HG02870 (cell line): Measurements from ENCODE around the gene NEMP2.
"Not testable (repeated sequence)": the region's sequence is repeated elsewhere in the genome, so short reads cannot be mapped to it uniquely, and the experiment has no call there.

ENCODE experiments used
- ATAC-seq: cut with Tn5 transposase; IDR thresholded peaks from one replicate; pipeline ENCODE4 v1.9.1; 2021; ENCODE audit warnings: mild to moderate bottlenecking, moderate library complexity; ENCODE audit not compliant: unreplicated experiment

The NEMP2 gene

DNA sequence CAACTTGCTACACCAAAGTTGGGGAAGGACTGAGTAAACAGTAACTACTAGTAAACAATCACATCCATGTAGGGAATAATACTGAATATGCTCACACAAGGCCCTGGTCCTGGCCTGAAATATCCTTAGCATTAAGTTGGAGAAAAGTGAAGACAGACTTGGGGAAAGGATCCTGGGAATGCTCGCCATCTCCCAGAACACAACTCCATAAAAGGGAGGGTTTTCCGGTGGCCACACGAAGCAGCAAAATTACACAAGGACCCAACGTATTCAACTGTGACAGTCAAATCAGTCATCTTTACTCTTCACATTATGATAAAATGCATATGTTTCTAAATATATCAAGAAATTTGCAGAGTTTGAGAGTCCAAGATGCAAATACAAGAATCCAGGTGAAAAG is 7.3 kb downstream of the NEMP2 start:
- no peak for ATAC-seq

DNA sequence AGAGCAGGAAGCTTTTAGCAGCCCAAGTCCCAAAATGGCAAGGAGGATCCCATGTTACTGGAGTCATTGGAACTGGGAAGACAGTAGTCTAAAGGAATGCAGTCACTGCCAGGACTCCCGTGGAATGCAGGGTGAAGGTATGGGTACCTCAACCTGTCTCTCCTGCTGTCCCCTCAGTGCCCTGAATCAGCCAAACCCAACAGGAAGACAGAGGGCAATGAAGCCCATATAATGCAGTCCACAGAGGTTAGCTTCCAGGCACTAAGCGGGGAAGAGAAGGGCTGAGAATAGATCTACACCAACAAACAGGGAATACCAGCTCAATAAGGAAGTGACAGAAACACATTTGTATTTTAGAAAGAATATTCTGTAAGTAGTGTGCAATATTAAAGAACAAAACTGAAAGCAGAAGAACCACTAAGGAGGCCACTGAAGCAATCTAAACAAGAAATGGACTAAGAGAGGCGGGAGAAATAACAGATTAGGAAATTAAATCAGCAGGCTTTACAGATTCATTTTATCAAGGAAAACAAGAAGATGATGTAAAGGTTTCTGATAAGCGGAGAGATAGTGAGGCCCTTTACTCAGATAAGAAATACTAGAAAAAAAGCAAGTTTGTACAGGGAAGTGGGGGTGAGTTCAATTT is 8.3 kb downstream of the NEMP2 start:
- ATAC-seq, result no peak

DNA sequence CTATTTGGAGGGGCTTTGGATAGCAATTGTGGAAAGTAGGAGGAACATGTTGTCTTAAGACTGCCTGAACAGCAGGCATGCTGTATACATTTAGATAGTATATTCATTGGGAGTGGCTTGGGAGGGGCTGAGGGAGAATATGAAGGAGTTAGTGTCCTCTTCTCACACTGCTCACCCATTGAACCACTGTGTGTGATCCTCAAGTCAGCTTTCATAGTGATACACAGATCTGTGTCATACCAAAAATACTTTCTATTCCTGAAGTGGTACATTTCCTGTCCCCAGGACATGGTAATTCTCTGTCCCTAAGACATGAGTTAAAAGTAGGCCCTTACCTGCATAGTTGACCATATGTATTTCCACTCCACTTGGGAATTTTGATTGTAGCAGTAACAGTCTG is 9.6 kb downstream of the NEMP2 start:
- no peak for ATAC-seq

DNA sequence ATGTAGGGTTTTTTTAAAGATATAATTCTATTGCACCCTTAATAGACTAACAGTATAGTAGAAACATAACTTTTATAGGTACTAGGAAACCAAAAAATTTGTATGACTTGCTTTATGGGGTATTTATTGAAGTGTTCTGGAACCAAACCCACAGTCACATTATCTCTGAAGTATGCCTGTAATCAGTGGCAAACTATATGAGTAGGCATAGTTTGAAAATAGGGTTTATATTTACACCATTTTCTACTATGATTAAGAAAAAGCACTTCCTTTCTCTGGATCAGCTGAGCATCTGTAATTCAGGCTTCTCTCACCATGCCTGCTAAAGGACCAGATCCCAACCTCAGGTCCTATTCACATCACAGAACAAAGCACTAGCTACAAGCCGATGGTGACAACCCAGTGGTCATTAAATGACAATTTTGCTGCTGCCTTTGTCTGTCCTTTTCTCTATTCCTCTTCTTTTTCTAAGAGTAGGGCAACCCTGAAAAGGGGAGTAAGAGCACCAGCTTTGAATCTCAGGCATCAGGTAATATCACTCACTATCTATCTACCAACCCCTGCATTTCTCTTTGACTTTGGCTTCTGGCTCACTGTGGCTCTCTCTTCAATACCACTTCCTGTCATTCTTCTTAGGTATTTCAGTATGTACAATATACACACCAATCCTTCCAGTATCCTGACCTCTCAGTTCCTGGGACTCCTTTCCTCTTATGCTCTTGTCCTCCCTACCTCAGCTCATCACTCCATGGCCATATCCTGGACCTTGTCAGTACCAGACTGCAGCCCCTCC is 14.4 kb downstream of the NEMP2 start:
- no peak for ATAC-seq

DNA sequence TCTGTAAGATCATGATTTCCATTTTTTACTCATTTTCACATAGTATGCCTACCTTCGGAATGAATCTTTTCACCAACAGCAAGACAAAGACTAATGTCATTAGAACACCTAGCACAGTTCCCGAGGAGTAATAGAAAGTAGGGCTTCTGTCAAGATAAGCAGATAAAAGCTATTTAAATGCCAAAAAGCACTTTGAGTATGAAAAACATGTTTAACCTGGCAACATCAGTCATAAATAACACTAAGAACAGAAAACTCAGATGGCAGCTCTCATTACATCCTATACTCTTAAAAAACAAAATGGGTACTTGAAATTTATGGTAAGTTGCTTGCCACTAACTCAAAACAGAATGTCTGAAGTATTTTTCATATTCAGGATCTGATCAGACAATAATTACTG is 17.1 kb downstream of the NEMP2 start:
- ATAC-seq, result no peak

DNA sequence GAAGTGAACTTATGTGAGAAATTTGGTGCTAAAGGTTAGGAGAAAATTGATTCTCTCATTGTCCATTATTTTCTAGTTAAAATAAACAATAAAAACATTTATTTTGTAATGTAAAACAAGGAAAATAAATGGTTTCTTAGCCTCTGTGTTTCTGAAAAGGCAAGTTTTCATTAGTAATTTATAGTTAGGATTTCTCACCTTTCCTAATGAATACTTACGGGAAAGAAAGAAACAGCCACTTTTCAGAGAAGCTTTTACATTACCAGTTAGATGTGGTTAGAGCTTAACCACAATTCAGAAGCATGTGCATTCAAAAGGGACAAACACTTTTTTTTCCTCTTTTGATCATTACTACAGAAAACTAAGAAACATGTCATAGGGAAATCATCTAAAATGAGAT is 18.8 kb downstream of the NEMP2 start:
- no peak for ATAC-seq

DNA sequence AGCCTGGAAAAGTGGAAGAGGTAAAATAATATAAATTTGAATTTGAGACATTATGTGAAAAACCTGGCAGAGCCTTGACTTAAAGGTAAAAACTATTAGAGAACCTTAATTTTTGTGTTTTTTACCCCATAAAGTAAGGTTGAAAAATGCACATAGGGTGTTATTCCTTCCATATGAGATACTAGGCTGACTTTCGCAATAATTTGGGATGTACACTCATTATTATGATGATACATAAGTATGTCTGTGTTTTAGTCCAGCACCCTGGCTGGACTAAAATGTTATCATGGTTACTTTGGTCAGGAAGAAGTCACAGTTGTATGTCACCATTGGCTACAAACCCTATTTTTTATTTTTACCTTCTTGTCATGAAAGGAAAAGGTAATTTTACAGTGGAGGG is 19.8 kb downstream of the NEMP2 start:
- ATAC-seq, result no peak

DNA sequence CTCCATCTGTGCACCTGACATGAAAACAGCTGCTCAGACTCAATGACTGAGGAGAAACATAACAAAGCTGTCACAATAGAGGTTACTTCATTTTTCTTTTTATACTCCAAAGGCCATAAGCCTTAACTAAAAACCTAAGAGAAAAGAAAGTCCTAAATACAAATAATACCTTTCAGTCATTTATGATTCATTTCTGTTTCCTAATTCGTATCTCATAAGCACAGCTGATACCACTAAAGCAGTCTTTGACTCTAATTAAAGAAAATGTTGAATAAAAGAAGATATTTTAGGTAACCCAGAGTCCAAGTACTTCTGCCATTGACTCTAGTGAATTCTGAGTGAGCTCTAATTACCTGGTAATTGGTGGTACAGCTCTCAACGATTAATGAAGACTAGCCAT is 20.6 kb downstream of the NEMP2 start:
- ATAC-seq, result no peak

DNA sequence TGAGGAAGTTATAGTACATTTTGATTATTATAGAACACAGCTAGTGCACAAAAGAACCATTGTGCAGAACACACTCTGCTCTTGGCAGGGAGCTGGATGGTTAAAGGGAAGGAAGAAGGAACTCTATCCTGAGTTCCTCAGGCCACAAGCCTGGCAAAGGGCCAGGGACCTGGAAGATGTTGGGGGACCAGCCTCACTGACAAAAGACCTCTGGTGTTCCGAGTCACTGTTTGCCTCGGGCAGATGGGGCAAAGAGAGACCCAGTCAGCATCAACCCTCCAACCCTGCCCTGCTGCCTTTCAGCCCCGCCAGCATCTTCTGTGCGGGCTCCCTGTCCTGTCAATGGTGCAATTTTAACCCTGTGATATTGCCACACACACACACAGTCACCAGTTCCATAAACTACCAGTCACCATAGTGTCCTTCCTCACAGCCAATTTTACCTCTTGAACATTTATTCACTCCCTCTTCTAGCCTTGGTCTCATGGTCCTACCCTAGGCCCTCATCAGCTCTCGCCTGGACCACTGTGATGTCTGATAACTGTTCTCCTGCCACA is 21.9 kb downstream of the NEMP2 start:
- ATAC-seq, result no peak

DNA sequence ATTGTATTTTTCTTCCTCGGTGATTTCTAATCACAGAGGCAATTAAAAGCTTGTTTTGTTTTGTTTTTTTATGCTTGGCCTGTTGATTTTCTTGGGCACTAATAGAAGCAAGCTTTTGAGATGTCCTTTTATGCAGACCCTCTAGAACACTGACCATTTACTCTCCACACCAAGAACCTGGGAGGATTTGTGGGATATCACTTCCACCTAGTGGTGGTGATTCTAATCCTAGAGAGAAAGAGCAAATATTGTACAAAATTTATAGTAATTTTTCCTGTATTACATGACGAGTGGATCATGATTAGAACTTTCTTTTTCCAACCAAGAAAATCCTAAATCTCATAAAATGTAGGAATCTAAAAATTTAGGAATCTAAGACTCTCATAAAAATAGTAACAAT is 23.4 kb downstream of the NEMP2 start:
- ATAC-seq, result no peak

DNA sequence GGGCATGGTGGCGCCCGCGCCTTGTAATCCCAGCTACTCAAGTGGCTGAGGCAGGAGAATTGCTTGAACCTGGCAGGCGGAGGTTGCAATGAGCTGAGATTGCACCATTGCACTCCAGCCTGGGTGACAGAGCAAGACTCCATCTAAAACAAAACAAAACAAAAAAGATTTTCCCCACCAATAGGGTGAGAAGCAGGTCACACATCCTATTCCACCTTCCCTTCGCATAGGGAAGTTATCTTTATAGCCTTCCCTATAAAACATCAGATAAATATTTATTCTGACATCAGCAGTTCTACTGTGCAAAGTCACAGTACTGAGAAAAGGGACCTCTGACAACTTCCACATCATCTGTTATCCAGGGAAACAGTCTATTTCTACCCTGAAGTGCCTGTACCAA is 24.6 kb downstream of the NEMP2 start:
- not testable (repeated sequence) for ATAC-seq

DNA sequence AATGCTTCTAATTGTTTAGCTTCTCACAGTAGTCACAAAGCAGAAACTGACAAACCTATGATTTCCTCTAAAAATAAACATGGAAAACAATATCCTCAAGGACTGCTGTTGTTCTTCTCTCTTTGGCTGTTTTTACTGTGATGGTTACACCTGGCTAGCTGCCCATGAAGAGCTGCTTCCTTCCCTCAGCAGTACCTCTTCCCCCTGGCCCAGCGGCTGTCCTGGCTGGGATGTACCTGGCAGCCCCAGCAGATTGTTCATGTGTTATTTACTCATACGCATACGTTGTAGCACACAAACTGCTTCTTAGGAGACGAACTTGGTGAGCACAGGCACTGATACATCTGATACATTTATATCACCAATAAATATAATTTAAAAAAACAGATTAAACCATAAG is 27.4 kb downstream of the NEMP2 start:
- no peak for ATAC-seq

DNA sequence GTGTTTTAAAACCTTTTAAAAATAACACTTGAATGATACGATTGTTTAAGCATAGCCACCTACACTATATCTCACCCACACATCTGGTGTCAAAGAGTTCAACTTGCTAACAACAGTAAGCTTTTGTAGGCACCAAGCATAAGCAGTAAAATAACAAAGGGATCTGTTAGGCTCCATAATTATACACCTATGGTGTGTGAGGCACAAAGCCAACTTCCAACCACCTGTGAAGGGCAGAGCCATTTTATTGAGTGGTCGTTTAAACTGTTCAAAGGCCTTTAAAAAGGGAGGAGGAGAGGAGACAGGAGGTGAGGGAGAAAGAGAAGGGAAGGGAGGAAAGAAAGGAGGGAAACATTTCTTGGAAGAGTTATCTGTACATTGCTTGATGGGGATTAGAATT is 27.9 kb downstream of the NEMP2 start:
- ATAC-seq, result no peak

DNA sequence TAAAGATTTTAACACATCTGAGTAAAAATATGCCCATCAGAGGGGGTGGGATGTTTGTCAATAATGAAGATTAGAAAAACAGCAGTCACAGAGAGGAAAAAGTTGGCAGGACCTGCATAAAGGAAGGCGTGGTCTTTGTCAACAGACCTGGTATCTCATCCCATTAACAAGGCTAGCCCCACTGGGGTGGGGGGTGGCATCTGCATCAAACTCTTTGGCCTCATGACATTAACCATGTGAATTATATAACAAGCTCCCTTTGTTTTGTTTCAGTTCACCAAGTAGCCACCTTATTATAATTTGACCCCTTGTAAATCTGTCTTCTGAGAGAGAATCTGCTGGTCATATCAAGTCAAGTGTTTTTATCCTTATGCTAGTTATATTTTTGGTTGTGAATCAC is 28.8 kb downstream of the NEMP2 start:
- ATAC-seq, result no peak

DNA sequence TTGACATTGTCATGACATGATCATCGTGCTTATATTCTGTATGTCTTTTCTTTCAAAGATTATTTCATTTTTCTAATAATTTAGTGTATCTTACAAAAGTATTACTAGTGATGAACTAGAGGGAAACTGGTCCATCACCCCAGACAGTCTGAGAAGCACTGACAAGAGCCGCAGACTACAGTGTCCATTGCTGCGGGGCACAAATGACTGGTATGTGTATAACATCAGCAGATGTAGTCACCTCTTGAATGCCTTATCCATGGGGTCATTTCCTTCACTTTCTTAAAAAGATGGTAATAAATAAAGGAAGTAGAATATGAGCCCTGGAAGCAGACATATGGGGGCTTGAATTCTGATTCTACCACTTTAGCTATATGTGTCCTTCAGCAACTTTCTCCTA is 29.6 kb downstream of the NEMP2 start:
- no peak for ATAC-seq

DNA sequence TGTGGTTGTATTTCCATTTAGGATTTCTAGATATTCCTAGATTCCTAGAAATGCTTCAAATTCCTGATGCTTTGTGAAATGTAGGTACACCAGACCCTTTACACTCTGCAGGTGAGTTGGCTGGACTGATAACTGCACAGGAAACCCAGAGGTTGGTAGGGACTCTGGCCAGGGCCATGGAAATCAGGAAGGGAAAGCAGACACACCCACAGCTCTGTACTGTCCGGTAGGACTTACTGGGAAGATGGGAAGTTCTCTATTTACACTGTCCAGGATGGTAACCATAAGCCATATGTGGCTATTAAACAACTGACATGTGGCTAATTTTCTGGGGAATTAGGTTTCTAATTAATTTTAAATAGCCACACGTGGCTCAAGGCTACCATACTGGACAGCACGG is 31.4 kb downstream of the NEMP2 start:
- ATAC-seq, result no peak

DNA sequence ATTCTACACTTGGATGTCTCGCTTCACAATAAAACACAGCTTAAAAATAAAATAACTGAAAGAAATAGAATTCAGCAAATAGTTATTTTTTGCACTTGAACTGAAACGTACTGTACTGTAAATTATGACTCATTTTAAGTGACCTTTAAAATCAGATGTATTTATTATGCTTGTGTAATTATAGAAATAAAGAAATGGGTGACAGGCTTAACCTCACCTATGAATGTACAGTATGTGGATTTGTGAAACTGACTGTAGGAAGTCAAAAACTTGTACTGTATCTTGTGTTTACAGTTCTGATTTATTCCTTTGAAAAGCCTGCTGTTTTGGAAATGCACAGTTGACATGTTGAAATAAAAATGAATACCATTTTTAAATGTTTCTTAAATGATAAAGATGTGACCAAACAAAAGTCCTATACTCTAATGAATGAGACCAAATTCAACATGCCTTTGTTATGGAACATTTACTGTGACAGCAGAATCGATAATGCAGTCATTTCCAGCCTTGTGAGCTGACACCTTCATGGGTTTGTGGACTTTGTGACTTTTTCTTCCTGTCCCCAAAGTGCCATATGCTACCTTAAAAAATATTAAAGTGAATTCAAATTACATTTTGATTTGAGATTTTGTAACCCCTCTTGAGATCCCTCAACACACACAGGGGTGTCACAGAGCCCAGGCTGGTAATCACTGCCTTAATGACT is 32.7 kb downstream of the NEMP2 start:
- ATAC-seq, result no peak

DNA sequence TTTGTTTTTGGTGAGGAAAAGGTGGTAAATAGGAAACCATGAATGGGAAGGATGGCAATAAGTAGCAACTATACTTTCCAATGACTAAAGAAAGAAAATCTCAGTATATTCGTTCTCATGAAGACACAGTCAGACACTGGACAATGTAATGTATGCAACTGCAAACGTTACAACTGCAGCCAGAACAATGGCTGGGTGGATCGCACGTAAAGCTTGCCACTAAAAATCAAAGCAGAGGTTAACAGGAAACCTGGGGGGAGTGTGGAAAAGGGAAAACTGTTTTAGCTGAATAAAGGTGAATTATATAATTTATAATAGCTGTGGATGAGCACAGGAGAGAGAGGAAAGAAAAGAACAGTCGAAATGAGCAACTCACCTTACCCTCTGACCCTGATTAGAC is 33.3 kb downstream of the NEMP2 start:
- ATAC-seq, result no peak

DNA sequence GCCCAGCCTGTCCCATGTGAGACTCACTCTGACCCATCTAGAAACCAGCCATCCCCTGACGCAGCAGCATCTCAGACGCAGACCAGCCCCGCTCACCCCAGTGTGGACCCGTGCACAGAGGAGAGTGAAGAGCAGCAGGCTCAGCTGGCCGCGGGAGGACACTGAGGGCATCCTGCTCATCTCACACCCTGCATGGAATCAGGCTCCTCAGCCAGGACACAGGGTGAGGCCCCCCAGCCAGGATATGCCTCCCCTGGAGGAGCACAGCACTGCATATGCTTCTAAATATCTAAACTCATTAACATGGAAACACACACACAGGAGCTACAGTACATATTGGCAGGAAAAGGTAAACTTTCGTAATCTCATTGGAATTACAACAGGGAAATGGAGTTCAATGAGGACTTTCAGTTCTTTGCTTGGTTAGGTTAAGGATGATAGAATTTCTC is 34.4 kb downstream of the NEMP2 start:
- no peak for ATAC-seq

DNA sequence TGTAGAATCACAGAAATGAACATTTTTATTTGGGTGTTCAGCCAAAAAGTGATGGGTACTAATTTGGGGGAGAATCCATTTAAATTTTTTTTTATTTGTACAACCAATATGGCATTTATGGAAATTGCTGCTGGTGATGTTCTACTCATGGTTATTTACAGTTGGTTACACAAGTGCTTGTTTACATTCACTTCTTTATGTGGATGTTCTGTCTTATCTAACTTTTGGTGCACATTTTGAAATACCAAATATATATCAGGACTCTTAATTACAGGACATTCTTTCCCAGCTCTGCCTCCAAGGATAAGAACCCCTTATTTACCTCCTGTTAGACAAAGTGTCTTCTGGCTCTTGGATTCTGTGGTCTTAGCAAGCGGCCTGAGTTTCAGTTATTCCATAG is 35.2 kb downstream of the NEMP2 start:
- ATAC-seq, result no peak

DNA sequence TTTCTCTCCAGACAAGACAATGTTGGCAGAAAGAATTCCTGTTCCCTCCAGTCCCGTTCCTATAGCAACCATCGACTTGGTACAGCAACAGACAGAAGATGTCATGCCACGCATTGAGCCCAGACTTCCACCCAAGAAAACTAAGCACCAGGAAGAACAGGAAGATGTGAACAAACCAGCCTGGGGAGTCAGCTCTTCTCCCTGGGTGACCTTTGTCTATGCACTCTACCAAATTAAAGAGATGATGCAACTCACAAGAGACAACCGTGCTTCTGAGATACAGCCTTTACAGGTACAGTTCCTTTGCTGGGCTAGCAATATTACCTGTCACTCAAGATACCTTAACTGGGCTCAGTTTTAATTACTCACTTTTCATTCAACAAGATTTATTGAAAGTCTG is 37.1 kb downstream of the NEMP2 start:
- no peak for ATAC-seq
